HL-60 (cell line): Measurements from ENCODE around the gene GRHL3.

ENCODE experiments used
- DNase-seq, 2 experiments: peaks; one replicate each; pipeline ENCODE4 v3.0.0-alpha.2; 2010 to 2020; ENCODE audit warnings: low read depth in 1 of 2, low spot score in 1 of 2
- H3K27ac ChIP-seq: fragments of 250-450 bp; sonication (Bioruptor Pico); replicated peaks from 2 replicates; pipeline ENCODE4 v1.5.1; 2020; ENCODE audit warnings: mild to moderate bottlenecking, moderate library complexity
- H3K27me3 ChIP-seq: fragments of 250-450 bp; sonication (Bioruptor Pico); 2 replicates; pipeline ENCODE4 v1.5.1; 2021; ENCODE audit warnings: mild to moderate bottlenecking, moderate library complexity; ENCODE audit not compliant: insufficient read depth, poor library complexity, severe bottlenecking
- H3K4me3 ChIP-seq: replicated peaks from 2 replicates; pipeline ENCODE4 v1.5.1; 2011; ENCODE audit warnings: mild to moderate bottlenecking, control low read depth, low read length; ENCODE audit not compliant: insufficient read depth
- CTCF ChIP-seq: IDR thresholded peaks from one replicate; pipeline ENCODE4 v1.5.1; 2011; ENCODE audit warnings: low read length, control low read depth, inconsistent platforms; ENCODE audit not compliant: insufficient read depth
- GABPA ChIP-seq: IDR thresholded peaks from 2 replicates; pipeline ENCODE4 v1.6.1; 2012; ENCODE audit warnings: low read depth
- POLR2AphosphoS5 ChIP-seq: IDR thresholded peaks from 2 replicates; pipeline ENCODE4 v1.6.1; 2012; ENCODE audit warnings: low read depth
- REST ChIP-seq: IDR thresholded peaks from 2 replicates; pipeline ENCODE4 v1.6.1; 2012; ENCODE audit warnings: low read depth; ENCODE audit not compliant: insufficient replicate concordance
- SPI1 ChIP-seq: IDR thresholded peaks from 2 replicates; pipeline ENCODE4 v1.6.1; 2012; ENCODE audit warnings: low read depth, mild to moderate bottlenecking, borderline replicate concordance

Gene GRHL3

GRCh38 chr1:24301785-24302175, 17.4 kb upstream of the GRHL3 start:
- Histone ChIP-seq H3K4me3 (no peak overlapping the region), H3K27me3 (peaks cover 8% of the 10 kb centered on the region), H3K27ac (no peak overlapping the region)
- TF ChIP-seq CTCF: no peak
- TF ChIP-seq POLR2AphosphoS5: no peak
- no peak for TF ChIP-seq GABPA
- no peak for TF ChIP-seq SPI1
- TF ChIP-seq REST: no peak
- DNase-seq: no peak

GRCh38 chr1:24302209-24302611, 16.9 kb upstream of the GRHL3 start:
- DNase-seq: no peak
- H3K4me3 ChIP-seq: no peak overlapping the region
- TF ChIP-seq POLR2AphosphoS5: no peak
- H3K27me3 ChIP-seq: peaks cover 8% of the 10 kb centered on the region
- no peak overlapping the region for H3K27ac ChIP-seq

GRCh38 chr1:24303600-24303999, 15.6 kb upstream of the GRHL3 start:
- DNase-seq: no peak
- Histone ChIP-seq H3K27me3 (peaks cover 8% of the 10 kb centered on the region), H3K27ac (no peak overlapping the region), H3K4me3 (no peak overlapping the region)
- TF ChIP-seq SPI1 (no peak), GABPA (no peak), CTCF (no peak), POLR2AphosphoS5 (no peak), REST (no peak)

- TF ChIP-seq REST: no peak
- no peak for TF ChIP-seq CTCF
- no peak for TF ChIP-seq POLR2AphosphoS5
- no peak for TF ChIP-seq GABPA
- TF ChIP-seq SPI1: no peak
- Histone ChIP-seq H3K27me3 (peaks cover 8% of the 10 kb centered on the region), H3K4me3 (no peak overlapping the region), H3K27ac (no peak overlapping the region)
- no peak for DNase-seq
Measured at GRCh38 chr1:24304763-24305162, 14.4 kb upstream of the GRHL3 start.
